Gastroesophageal sphincter (tissue), 3 donors: ENCODE results near the gene IL16.

Source experiments
- EP300 ChIP-seq: sonication (generic); formaldehyde crosslinking; IDR thresholded peaks from one replicate; pipeline ENCODE4 v1.6.1; 2017; ENCODE audit warnings: antibody characterized with exemption, mild to moderate bottlenecking
- POLR2A ChIP-seq, 2 donors: fragments of 450-650 bp; IDR thresholded peaks; one replicate each; pipeline ENCODE4 v1.6.1; 2017; ENCODE audit warnings: antibody characterized with exemption in 2 of 2, mild to moderate bottlenecking in 2 of 2, moderate library complexity in 1 of 2
- POLR2AphosphoS5 ChIP-seq: sonication (generic); formaldehyde crosslinking; IDR thresholded peaks from one replicate; pipeline ENCODE4 v1.6.1; 2017; ENCODE audit warnings: antibody characterized with exemption
- TF ChIP-seq, protein P1 (sequence below), 4 experiments: fragments of 200-600 bp in 2 of 4; fragments of 450-650 bp in 2 of 4; sonication (generic) in 1 of 4; IDR thresholded peaks; one replicate each; pipeline ENCODE4 v1.5.1; 2017 to 2019; ENCODE audit warnings: antibody characterized with exemption in 4 of 4, mild to moderate bottlenecking in 2 of 4, moderate library complexity in 2 of 4

DNA sequence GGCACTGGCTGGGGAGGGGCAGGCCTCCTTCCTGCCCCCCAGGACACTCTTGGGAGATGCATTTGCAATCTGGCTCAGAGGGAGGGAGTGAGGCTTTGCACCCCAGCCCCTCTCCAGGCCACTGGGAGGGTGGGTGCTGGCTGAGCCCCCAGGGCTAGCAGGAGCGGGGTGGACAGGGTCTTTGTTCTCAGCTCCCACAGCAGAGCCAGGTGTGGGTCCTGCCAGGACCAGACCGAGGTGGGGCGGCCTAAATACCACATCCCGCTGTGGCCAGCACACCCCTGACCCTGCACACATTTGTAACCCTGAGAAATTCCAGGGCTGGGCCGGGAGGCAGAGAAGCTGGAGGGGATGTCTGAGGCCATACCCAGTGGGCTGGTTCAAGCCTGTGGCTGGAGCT, 86.2 kb downstream of the IL16 start:
- TF ChIP-seq, protein P1, sequence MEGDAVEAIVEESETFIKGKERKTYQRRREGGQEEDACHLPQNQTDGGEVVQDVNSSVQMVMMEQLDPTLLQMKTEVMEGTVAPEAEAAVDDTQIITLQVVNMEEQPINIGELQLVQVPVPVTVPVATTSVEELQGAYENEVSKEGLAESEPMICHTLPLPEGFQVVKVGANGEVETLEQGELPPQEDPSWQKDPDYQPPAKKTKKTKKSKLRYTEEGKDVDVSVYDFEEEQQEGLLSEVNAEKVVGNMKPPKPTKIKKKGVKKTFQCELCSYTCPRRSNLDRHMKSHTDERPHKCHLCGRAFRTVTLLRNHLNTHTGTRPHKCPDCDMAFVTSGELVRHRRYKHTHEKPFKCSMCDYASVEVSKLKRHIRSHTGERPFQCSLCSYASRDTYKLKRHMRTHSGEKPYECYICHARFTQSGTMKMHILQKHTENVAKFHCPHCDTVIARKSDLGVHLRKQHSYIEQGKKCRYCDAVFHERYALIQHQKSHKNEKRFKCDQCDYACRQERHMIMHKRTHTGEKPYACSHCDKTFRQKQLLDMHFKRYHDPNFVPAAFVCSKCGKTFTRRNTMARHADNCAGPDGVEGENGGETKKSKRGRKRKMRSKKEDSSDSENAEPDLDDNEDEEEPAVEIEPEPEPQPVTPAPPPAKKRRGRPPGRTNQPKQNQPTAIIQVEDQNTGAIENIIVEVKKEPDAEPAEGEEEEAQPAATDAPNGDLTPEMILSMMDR (IDR thresholded peaks at IDR 0.05), result no peak
- TF ChIP-seq POLR2A (IDR thresholded peaks at IDR 0.05) (no peak), EP300 (no peak), POLR2AphosphoS5 (no peak)
